ENCODE measurements around the gene CUL4A.

DNA sequence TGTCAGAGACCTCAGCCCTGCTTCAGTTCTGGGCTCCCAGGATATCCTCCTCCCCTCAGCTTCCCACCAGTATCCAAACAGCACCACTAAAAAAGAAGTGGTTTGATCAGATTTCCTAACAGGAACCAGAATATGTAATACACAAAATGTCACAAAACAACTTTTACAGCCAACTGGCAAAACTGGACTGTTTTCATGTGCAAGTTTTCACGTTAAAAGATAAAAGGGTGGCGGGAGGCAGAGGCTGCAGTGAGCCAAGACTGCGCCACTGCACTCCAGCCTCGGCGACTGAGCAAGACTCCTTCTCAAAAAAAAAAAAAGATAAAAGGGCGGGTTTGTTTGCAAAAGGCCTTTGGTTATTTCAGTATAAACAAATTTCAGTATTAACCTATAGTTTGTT is 14.1 kb upstream of the CUL4A start:
- TF ChIP-seq EZH2 (IDR thresholded peaks at IDR 0.05; ENCODE audit: insufficient read depth, poor library complexity, severe bottlenecking), result no peak
- TF ChIP-seq EZH2phosphoT487 (IDR thresholded peaks at IDR 0.05; ENCODE audit: insufficient read depth, low read depth), result no peak
